ENCODE data around the gene KY.
"Not testable (repeated sequence)": the region's sequence is repeated elsewhere in the genome, so short reads cannot be mapped to it uniquely, and the experiment has no call there.

DNA sequence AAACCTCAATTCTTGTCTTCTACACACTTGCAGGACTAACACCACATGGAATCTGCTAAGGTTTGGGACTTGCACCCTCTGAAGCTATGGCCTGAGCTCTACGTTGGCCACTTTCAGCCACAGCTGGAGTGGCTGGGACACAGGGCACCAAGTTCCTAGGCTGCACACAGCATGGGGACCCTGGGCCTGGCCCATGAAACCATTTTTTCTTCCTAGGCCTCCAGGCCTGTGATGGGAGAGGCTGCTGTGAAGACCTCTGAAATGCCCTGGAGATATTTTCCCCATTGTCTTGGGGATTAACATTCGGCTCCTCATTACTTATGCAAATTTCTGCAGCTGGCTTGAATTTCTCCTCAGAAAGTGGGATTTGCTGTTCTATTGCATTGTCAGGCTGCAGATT lies 80.9 kb downstream of the KY start:
- not testable (repeated sequence) for TF ChIP-seq CTCF (IDR thresholded peaks at IDR 0.05); EZH2 (IDR thresholded peaks at IDR 0.05; ENCODE audit: borderline replicate concordance, insufficient read depth, low read depth, low read length, poor library complexity, severe bottlenecking)

Data from B cell (primary cell).